Fibroblast of lung (primary cell): ENCODE data around the gene BMP3. TPM values are rescaled to one million over a fixed set of nuclear protein-coding genes. Genes with fewer than 3 reads are reported as not detected.

Experiments used
- DNase-seq, 2 donors: peaks; one replicate each; pipeline versions ENCODE4 v3.0.0 to v3.0.0-alpha.2; 2010; ENCODE audit warnings: low read depth in 2 of 2
- H2AFZ ChIP-seq: 2 replicates; pipeline ENCODE4 v1.5.1; 2012; ENCODE audit warnings: low read length, control low read depth, inconsistent platforms
- H3K27ac ChIP-seq: 2 replicates; pipeline ENCODE4 v1.5.1; 2011; ENCODE audit warnings: low read length, control low read depth; ENCODE audit not compliant: insufficient read depth
- H3K27me3 ChIP-seq: 2 replicates; pipeline ENCODE4 v1.5.1; 2011; ENCODE audit warnings: mild to moderate bottlenecking, low read length; ENCODE audit not compliant: control insufficient read depth, insufficient read depth
- H3K36me3 ChIP-seq: 2 replicates; pipeline ENCODE4 v1.5.1; 2011; ENCODE audit warnings: low read length; ENCODE audit not compliant: control insufficient read depth, insufficient read depth
- H3K4me1 ChIP-seq: 2 replicates; pipeline ENCODE4 v1.5.1; 2011; ENCODE audit warnings: low read length; ENCODE audit not compliant: control insufficient read depth, insufficient read depth; ENCODE audit errors: extremely low read depth
- H3K4me2 ChIP-seq: 2 replicates; pipeline ENCODE4 v1.5.1; 2011; ENCODE audit warnings: low read length, control low read depth; ENCODE audit not compliant: insufficient read depth; ENCODE audit errors: extremely low read depth
- H3K4me3 ChIP-seq, 4 experiments: fragments of 200-600 bp in 1 of 4; sonication (generic) in 1 of 4; replicated peaks in 1 of 4; 2 replicates each; pipeline ENCODE4 v1.5.1; 2011 to 2016; ENCODE audit warnings: low read length in 4 of 4, low read depth in 3 of 4, mild to moderate bottlenecking in 3 of 4, control low read depth in 2 of 4, inconsistent platforms in 1 of 4, mixed read lengths in 1 of 4; ENCODE audit not compliant: insufficient read depth in 1 of 4; ENCODE audit errors: control extremely low read depth in 1 of 4
- H3K79me2 ChIP-seq: 2 replicates; pipeline ENCODE4 v1.5.1; 2012; ENCODE audit warnings: mild to moderate bottlenecking, low read length, inconsistent platforms; ENCODE audit not compliant: control insufficient read depth, insufficient read depth
- H3K9ac ChIP-seq: 2 replicates; pipeline ENCODE4 v1.5.1; 2011; ENCODE audit warnings: mild to moderate bottlenecking, low read length, control low read depth; ENCODE audit not compliant: insufficient read depth
- H3K9me3 ChIP-seq: 2 replicates; pipeline ENCODE4 v1.5.1; 2012; ENCODE audit warnings: low read depth, low read length; ENCODE audit not compliant: control insufficient read depth, insufficient read depth
- H4K20me1 ChIP-seq: 2 replicates; pipeline ENCODE4 v1.5.1; 2011; ENCODE audit warnings: low read length; ENCODE audit not compliant: control insufficient read depth, insufficient read depth; ENCODE audit errors: extremely low read depth
- CTCF ChIP-seq, 2 donors: IDR thresholded peaks in 1 of 2; conservative IDR thresholded peaks in 1 of 2; 1 replicate in 1 of 2; 2 replicates in 1 of 2; pipeline ENCODE4 v1.5.1; 2011 to 2012; ENCODE audit warnings: low read length in 2 of 2, control low read depth in 1 of 2, inconsistent platforms in 1 of 2, low read depth in 1 of 2, mild to moderate bottlenecking in 1 of 2
- EZH2 ChIP-seq: IDR thresholded peaks from 2 replicates; pipeline ENCODE4 v1.5.1; 2012; ENCODE audit warnings: low read length, control low read depth, mild to moderate bottlenecking; ENCODE audit errors: missing control alignments
- polyA plus RNA-seq, 2 donors: library from polyadenylated mRNA; depleted of rRNA in 1 of 2; stranded (reverse) in 1 of 2; unstranded in 1 of 2; fragments of >200 nt; gene quantifications; 2 replicates each; pipeline ENCODE4 v1.2.1, GENCODE V29; 2011 to 2012; ENCODE audit warnings: missing spikeins in 1 of 2
- total RNA-seq: library from RNA; depleted of rRNA; stranded (reverse); fragments of >200 nt; gene quantifications from 2 replicates; pipeline ENCODE4 v1.2.1, GENCODE V29; 2014

BMP3 gene
- total and polyA plus RNA-seq, 2 donors (not counting 1 experiment from before 2014, with no cell fraction given): 0.05 to 0.17 TPM

GRCh38 chr4:81065446-81065845, 34.9 kb downstream of the BMP3 start:
- Histone ChIP-seq H3K79me2 (no peaks in the 10 kb centered on the region), H3K27me3 (no peaks in the 10 kb centered on the region), H4K20me1 (no peaks in the 10 kb centered on the region), H3K4me3 (no peak overlapping the region), H3K4me2 (no peak overlapping the region), H3K36me3 (no peaks in the 10 kb centered on the region), H3K9me3 (no peaks in the 10 kb centered on the region), H2AFZ (no peak overlapping the region), H3K4me1 (no peaks in the 10 kb centered on the region), H3K9ac (no peak overlapping the region), H3K27ac (no peak overlapping the region)
- no peak for TF ChIP-seq CTCF (conservative IDR thresholded peaks at IDR 0.05 in 1 of 2, IDR thresholded peaks at IDR 0.05 in 1 of 2; ENCODE audit: low read depth in 1 of 2, low read length in 2 of 2)
- no peak for TF ChIP-seq EZH2
- no peak for DNase-seq

- Histone ChIP-seq H3K79me2 (no peaks in the 10 kb centered on the region), H2AFZ (peak overlapping the region; percentile 73), H3K27me3 (no peaks in the 10 kb centered on the region), H3K9ac (no peak overlapping the region), H3K27ac (no peak overlapping the region), H3K4me2 (peak overlapping the region; percentile 35), H3K36me3 (no peaks in the 10 kb centered on the region), H3K4me3 (no peak overlapping the region), H3K4me1 (no peaks in the 10 kb centered on the region), H3K9me3 (no peaks in the 10 kb centered on the region), H4K20me1 (no peaks in the 10 kb centered on the region)
- TF ChIP-seq CTCF (conservative IDR thresholded peaks at IDR 0.05 in 1 of 2, IDR thresholded peaks at IDR 0.05 in 1 of 2; ENCODE audit: low read depth in 1 of 2, low read length in 2 of 2): peak; percentile 95 to 96
- TF ChIP-seq EZH2: no peak
- DNase-seq: peak; percentile 70 to 95
Measured at GRCh38 chr4:81069706-81070331, 39.3 kb downstream of the BMP3 start.

- H3K9ac ChIP-seq: no peak overlapping the region
- H4K20me1 ChIP-seq: no peaks in the 10 kb centered on the region
- no peaks in the 10 kb centered on the region for H3K9me3 ChIP-seq
- H3K27ac ChIP-seq: no peak overlapping the region
- no peaks in the 10 kb centered on the region for H3K79me2 ChIP-seq
- no peak overlapping the region for H2AFZ ChIP-seq
- DNase-seq: no peak
- TF ChIP-seq EZH2 (no peak), CTCF (conservative IDR thresholded peaks at IDR 0.05 in 1 of 2, IDR thresholded peaks at IDR 0.05 in 1 of 2; ENCODE audit: low read depth in 1 of 2, low read length in 2 of 2) (no peak)
- H3K4me1 ChIP-seq: no peaks in the 10 kb centered on the region
- H3K27me3 ChIP-seq: no peaks in the 10 kb centered on the region
- no peak overlapping the region for H3K4me3 ChIP-seq
- H3K36me3 ChIP-seq: no peaks in the 10 kb centered on the region
- no peak overlapping the region for H3K4me2 ChIP-seq
Measured at GRCh38 chr4:81071013-81071412, 40.5 kb downstream of the BMP3 start.
